ENCODE data around the gene CLIP2. TPM values are rescaled to one million over a fixed set of nuclear protein-coding genes. Genes with fewer than 3 reads are reported as not detected.
"Not testable (repeated sequence)": the region's sequence is repeated elsewhere in the genome, so short reads cannot be mapped to it uniquely, and the experiment has no call there.

CLIP2 gene
- polyA plus RNA-seq, 1 experiment, result 5.6 TPM

- POLR2A ChIA-PET, result no interaction called here
- no peak for TF ChIP-seq CTCF (IDR thresholded peaks at IDR 0.05; ENCODE audit: insufficient read depth, low read depth, low read length)
- Histone ChIP-seq H3K4me3 (ENCODE audit: low read depth, low read length) (no peak overlapping the region), H3K36me3 (ENCODE audit: control insufficient read depth, insufficient read depth, low read length) (peaks cover 12% of the 10 kb centered on the region), H3K27me3 (ENCODE audit: control insufficient read depth, insufficient read depth, low read length) (no peaks in the 10 kb centered on the region)
- CTCF ChIA-PET, result interaction anchor here (1.1 kb wide), 1 partner anchor 141 kb away, joined by 3 read pairs; no protein-coding TSS in a partner anchor
- no peak for DNase-seq (ENCODE audit: low read depth)
Observed at GRCh38 chr7:74252893-74253292, 36.3 kb upstream of the CLIP2 start.

GRCh38 chr7:74253331-74253730, 35.9 kb upstream of the CLIP2 start:
- POLR2A ChIA-PET, result no interaction called here
- H3K4me3 ChIP-seq (ENCODE audit: low read depth, low read length), result peak overlapping the region; percentile 85; the same call in 1 of the 2 replicates
- CTCF ChIA-PET, result interaction anchor here (0.7 to 1.1 kb wide), 3 partner anchors 47 to 194 kb away, joined by 3 read pairs; no protein-coding TSS in a partner anchor
- H3K36me3 ChIP-seq (ENCODE audit: control insufficient read depth, insufficient read depth, low read length), result peaks cover 12% of the 10 kb centered on the region
- DNase-seq (ENCODE audit: low read depth), result no peak
- H3K27me3 ChIP-seq (ENCODE audit: control insufficient read depth, insufficient read depth, low read length), result no peaks in the 10 kb centered on the region
- TF ChIP-seq CTCF (IDR thresholded peaks at IDR 0.05; ENCODE audit: insufficient read depth, low read depth, low read length), result no peak

GRCh38 chr7:74253835-74254128, 35.4 kb upstream of the CLIP2 start:
- CTCF ChIA-PET, result interaction anchor here (0.7 to 0.9 kb wide), 2 partner anchors 47 to 194 kb away, joined by 3 read pairs; no protein-coding TSS in a partner anchor
- H3K4me3 ChIP-seq (ENCODE audit: low read depth, low read length), result peak overlapping the region; percentile 85
- H3K27me3 ChIP-seq (ENCODE audit: control insufficient read depth, insufficient read depth, low read length), result no peaks in the 10 kb centered on the region
- H3K36me3 ChIP-seq (ENCODE audit: control insufficient read depth, insufficient read depth, low read length), result peaks cover 12% of the 10 kb centered on the region
- TF ChIP-seq CTCF (IDR thresholded peaks at IDR 0.05; ENCODE audit: insufficient read depth, low read depth, low read length), result no peak
- POLR2A ChIA-PET, result no interaction called here
- DNase-seq (ENCODE audit: low read depth), result no peak

- CTCF ChIA-PET, result interaction anchor here (0.7 to 0.9 kb wide), 2 partner anchors 48 kb away, joined by 3 read pairs; no protein-coding TSS in a partner anchor
- Histone ChIP-seq H3K4me3 (ENCODE audit: low read depth, low read length) (peak within 1 kb of the TSS; percentile 85), H3K27me3 (ENCODE audit: control insufficient read depth, insufficient read depth, low read length) (no peaks in the 10 kb centered on the region), H3K36me3 (ENCODE audit: control insufficient read depth, insufficient read depth, low read length) (peaks cover 9% of the 10 kb centered on the region)
- TF ChIP-seq CTCF (IDR thresholded peaks at IDR 0.05; ENCODE audit: insufficient read depth, low read depth, low read length), result peak; percentile 26; the same call in 1 of the 2 replicates
- peak; percentile 75 for DNase-seq (ENCODE audit: low read depth)
- POLR2A ChIA-PET, result no interaction called here
Observed at GRCh38 chr7:74254129-74254857, 34.9 kb upstream of the CLIP2 start, which contains the start of gene RFC2. TSS of gene RFC2 (minus strand) at chr7:74254399. CDS start at chr7:74254383, 16 bp downstream.

GRCh38 chr7:74254858-74255379, 34.3 kb upstream of the CLIP2 start:
- no peak for TF ChIP-seq CTCF (IDR thresholded peaks at IDR 0.05; ENCODE audit: insufficient read depth, low read depth, low read length)
- peaks cover 6% of the 10 kb centered on the region for H3K36me3 ChIP-seq (ENCODE audit: control insufficient read depth, insufficient read depth, low read length)
- peak overlapping the region; percentile 85 for H3K4me3 ChIP-seq (ENCODE audit: low read depth, low read length)
- ChIA-PET CTCF (interaction anchor here (0.7 kb wide), 1 partner anchor 48 kb away, joined by 3 read pairs; no protein-coding TSS in a partner anchor), POLR2A (no interaction called here)
- DNase-seq (ENCODE audit: low read depth), result no peak
- no peaks in the 10 kb centered on the region for H3K27me3 ChIP-seq (ENCODE audit: control insufficient read depth, insufficient read depth, low read length)

GRCh38 chr7:74255461-74255860, 33.7 kb upstream of the CLIP2 start:
- H3K36me3 ChIP-seq (ENCODE audit: control insufficient read depth, insufficient read depth, low read length); DNase-seq (ENCODE audit: low read depth); POLR2A ChIA-PET; H3K4me3 ChIP-seq (ENCODE audit: low read depth, low read length); H3K27me3 ChIP-seq (ENCODE audit: control insufficient read depth, insufficient read depth, low read length); CTCF ChIA-PET: not testable (repeated sequence)
